NB4 (cell line): ENCODE results near the gene GARIN5B.

ENCODE experiments used
- DNase-seq: peaks from one replicate; pipeline ENCODE4 v3.0.0; 2010; ENCODE audit warnings: low read depth
- H3K4me3 ChIP-seq: one replicate; pipeline ENCODE4 v1.5.1; 2011; ENCODE audit warnings: mild to moderate bottlenecking, low read depth, low read length, moderate library complexity
- MYC ChIP-seq: IDR thresholded peaks from 2 replicates; pipeline ENCODE4 v1.6.1; 2011; ENCODE audit warnings: low read depth, low read length
- POLR2A ChIP-seq: IDR thresholded peaks from 2 replicates; pipeline ENCODE4 v1.6.1; 2011; ENCODE audit warnings: mild to moderate bottlenecking; ENCODE audit not compliant: insufficient read length; ENCODE audit errors: extremely low read depth
- TF ChIP-seq, protein P1 (sequence below): IDR thresholded peaks from 2 replicates; pipeline ENCODE4 v1.6.1; 2011; ENCODE audit warnings: low read depth, low read length
- TF ChIP-seq, protein P2 (sequence below): IDR thresholded peaks from one replicate; pipeline ENCODE4 v1.5.1; 2012; ENCODE audit warnings: low read depth, low read length

Gene GARIN5B

DNA sequence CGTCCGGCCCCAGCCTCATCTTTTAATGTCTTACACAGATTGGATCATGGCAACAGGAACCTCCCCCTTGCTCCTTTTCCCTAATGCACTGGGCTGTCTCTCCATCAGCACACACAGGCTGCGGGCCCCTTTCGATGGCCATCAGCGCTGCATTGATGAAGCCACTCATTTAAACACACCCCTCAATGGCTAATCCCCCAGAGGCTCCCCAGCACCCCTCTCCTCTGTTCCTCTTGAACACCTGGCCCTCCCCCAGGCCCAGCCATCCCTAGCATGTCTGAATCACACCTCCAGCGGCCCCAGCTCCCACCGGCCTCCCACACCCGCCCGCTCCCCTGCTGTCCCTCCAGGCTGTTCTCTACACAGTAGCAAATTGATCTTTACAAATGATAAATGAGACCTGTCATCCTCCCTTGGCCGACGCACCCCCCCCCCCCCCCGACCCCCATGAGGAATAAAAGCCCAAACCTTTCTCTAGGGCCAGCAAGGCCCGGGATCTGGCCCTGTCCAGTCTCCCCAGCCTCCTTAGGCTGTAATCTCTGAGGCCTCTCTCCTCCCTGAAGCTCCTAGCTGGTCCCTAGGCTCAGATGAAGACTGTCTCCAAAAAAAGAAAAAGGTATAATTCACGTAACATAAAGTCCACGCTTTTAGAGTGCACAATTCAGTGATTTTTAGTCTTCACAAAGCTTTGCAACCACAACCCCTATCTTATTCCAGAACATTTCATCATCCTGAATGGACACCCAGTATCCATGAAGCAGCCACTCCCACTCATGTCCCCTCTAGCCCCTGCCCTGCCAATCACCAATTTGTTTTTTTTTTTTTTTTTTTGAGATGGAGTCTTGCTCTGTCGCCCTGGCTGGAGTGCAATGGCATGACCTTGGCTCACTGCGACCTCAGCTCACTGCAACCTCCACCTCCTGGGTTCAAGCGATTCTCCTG, 30.0 kb upstream of the GARIN5B start:
- TF ChIP-seq POLR2A (no peak), MYC (no peak)
- TF ChIP-seq, protein P1, sequence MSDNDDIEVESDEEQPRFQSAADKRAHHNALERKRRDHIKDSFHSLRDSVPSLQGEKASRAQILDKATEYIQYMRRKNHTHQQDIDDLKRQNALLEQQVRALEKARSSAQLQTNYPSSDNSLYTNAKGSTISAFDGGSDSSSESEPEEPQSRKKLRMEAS, result no peak
- TF ChIP-seq, protein P2, sequence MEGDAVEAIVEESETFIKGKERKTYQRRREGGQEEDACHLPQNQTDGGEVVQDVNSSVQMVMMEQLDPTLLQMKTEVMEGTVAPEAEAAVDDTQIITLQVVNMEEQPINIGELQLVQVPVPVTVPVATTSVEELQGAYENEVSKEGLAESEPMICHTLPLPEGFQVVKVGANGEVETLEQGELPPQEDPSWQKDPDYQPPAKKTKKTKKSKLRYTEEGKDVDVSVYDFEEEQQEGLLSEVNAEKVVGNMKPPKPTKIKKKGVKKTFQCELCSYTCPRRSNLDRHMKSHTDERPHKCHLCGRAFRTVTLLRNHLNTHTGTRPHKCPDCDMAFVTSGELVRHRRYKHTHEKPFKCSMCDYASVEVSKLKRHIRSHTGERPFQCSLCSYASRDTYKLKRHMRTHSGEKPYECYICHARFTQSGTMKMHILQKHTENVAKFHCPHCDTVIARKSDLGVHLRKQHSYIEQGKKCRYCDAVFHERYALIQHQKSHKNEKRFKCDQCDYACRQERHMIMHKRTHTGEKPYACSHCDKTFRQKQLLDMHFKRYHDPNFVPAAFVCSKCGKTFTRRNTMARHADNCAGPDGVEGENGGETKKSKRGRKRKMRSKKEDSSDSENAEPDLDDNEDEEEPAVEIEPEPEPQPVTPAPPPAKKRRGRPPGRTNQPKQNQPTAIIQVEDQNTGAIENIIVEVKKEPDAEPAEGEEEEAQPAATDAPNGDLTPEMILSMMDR, result no peak
- no peak overlapping the region for H3K4me3 ChIP-seq
- DNase-seq, result no peak

DNA sequence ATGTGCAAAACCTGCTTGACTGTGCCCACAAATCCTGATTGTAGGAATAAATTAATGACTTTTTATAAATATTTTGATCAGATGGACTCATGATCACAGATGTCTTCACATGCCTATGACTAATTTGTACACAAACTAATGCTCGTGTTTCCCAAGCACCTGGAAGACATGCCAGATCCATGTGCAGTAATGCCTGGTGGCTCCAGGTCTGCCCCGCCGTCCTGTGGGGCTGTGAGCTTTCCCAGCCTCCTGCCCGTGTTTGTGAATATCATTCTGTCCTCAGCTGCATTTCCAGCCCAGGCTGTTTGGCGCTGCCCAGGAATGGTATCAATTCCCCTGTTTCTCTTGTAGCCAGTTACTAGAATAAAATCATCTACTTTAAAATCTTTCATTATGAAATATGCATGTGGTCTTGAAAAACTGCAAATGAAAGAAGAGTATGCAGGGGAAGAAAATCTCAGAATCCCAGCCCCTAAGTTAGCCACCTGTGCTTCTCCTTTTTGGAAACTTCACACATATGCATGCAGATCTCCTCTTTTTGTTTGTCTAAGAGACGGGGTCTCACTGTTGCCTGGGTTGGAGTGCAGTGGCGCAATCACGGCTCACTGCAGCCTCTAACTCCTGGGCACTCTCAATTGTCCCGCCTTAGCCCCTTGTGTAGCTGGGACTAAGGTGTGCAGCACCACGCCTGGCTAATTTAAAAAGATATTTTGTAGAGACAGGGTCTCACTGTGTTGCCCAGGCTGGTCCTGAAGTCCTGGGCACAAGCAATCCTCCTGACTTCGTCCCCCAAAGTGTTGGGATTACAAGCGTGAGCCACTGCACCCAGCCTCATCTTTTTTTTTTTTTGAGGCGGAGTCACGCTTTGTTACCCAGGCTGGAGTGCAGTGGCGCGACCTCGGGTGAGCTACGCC, 28.9 kb upstream of the GARIN5B start:
- DNase-seq, result no peak
- no peak overlapping the region for H3K4me3 ChIP-seq
- no peak for TF ChIP-seq MYC
- TF ChIP-seq, protein P2, result no peak
- TF ChIP-seq, protein P1, result no peak
- no peak for TF ChIP-seq POLR2A

DNA sequence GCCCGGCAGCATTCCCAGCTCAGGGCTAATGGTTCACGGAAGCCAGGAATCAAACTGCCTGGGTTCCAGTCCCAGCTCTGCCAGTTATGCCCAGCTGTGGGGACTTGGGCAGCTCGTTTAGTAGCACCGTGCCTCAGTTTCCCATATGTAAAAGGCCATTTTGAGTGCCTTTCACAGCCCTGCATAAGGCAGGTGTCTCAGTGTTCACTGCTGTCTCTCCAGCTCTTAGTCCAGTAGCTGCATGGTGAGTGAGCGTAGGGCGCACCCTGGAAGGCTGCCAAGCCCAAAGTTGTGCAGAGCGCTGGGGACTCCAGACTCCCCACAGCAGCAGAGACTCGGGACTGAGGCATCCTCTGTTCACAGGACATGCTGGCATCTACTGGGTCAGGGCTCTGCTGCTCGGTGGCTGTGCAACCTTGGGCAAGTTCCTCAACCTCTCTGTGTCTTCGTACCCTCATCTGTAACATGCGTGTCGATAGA, 28.2 kb upstream of the GARIN5B start:
- no peak for DNase-seq
- TF ChIP-seq MYC, result no peak
- TF ChIP-seq, protein P2, result no peak
- TF ChIP-seq POLR2A, result no peak
- TF ChIP-seq, protein P1, result no peak
- no peak overlapping the region for H3K4me3 ChIP-seq

DNA sequence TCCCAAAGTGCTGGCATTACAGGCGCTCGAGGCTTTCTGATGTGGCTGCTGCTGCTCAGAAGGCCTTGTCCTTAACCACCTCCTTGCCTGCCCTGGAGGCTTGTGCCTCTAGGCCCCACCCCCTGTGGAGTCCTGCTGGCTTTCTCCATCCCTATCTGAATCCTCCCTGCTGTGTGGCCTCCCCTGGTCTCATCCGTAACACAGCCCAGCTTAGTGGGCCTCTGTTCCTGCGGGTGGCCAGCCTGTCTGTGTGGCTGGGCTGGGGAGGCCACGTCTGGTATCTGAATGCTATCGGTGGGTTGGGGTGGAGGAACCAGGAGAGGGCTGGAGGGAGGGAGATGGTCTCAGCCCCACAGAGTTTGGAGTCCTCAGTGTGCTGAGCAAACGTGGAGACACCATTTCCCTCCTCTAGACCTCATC, 27.4 kb upstream of the GARIN5B start:
- no peak overlapping the region for H3K4me3 ChIP-seq
- no peak for DNase-seq
- TF ChIP-seq, protein P1, result no peak
- TF ChIP-seq, protein P2, result no peak
- no peak for TF ChIP-seq POLR2A
- TF ChIP-seq MYC, result no peak
